ENCODE data around the gene BRS3. TPM values are rescaled to one million over a fixed set of nuclear protein-coding genes. Genes with fewer than 3 reads are reported as not detected.
"Not testable (repeated sequence)": the region's sequence is repeated elsewhere in the genome, so short reads cannot be mapped to it uniquely, and the experiment has no call there.

BRS3 gene
- total RNA-seq: not detected
- polyA plus RNA-seq: not detected
- long read RNA-seq, donor 1: 0 reads
- long read RNA-seq, donor 2: 0 reads

- H3K27me3 ChIP-seq (ENCODE audit: control insufficient read depth in 1 of 2, insufficient read depth in 2 of 2, low read length in 1 of 2): no peaks in the 10 kb centered on the region
- H3K9me3 ChIP-seq (ENCODE audit: control insufficient read depth, low read length): no peaks in the 10 kb centered on the region
- ATAC-seq (ENCODE audit: low FRiP score) (no peak), DNase-seq (no peak)
- no peaks in the 10 kb centered on the region for H3K36me3 ChIP-seq (ENCODE audit: control insufficient read depth in 1 of 2, insufficient read depth in 2 of 2, low read length in 1 of 2)
- 60 to 64% methylated on average over 4 of the region's 4 CpGs for WGBS, 2 donors
- no peaks in the 10 kb centered on the region for H3K4me1 ChIP-seq (ENCODE audit: control insufficient read depth in 1 of 2, insufficient read depth in 2 of 2, low read length in 2 of 2)
- no peak within 1 kb of the TSS for H3K4me3 ChIP-seq (ENCODE audit: low read length in 2 of 2)
- H3K27ac ChIP-seq (ENCODE audit: low read depth in 1 of 2, low read length in 2 of 2): no peak within 1 kb of the TSS
- intact Hi-C loops (cut with DNase I): no loop called here
Observed at GRCh38 chrX:136487647-136488046, at the start of gene BRS3. Gene BRS3, plus strand, starts transcription at chrX:136487947. Its CDS starts 168 bp downstream, at chrX:136488115.

- H3K27ac ChIP-seq (ENCODE audit: low read depth in 1 of 2, low read length in 2 of 2): no peak overlapping the region
- DNase-seq (no peak), ATAC-seq (ENCODE audit: low FRiP score) (no peak)
- no peaks in the 10 kb centered on the region for H3K9me3 ChIP-seq (ENCODE audit: control insufficient read depth, low read length)
- WGBS, 2 donors: 66 to 81% methylated on average over 3 of the region's 3 CpGs
- no peaks in the 10 kb centered on the region for H3K36me3 ChIP-seq (ENCODE audit: control insufficient read depth in 1 of 2, insufficient read depth in 2 of 2, low read length in 1 of 2)
- H3K27me3 ChIP-seq (ENCODE audit: control insufficient read depth in 1 of 2, insufficient read depth in 2 of 2, low read length in 1 of 2): no peaks in the 10 kb centered on the region
- H3K4me1 ChIP-seq (ENCODE audit: control insufficient read depth in 1 of 2, insufficient read depth in 2 of 2, low read length in 2 of 2): no peaks in the 10 kb centered on the region
- no peak overlapping the region for H3K4me3 ChIP-seq (ENCODE audit: low read length in 2 of 2)
- intact Hi-C loops (cut with DNase I): no loop called here
Observed at GRCh38 chrX:136438192-136438591, 49.6 kb upstream of the BRS3 start.

DNA sequence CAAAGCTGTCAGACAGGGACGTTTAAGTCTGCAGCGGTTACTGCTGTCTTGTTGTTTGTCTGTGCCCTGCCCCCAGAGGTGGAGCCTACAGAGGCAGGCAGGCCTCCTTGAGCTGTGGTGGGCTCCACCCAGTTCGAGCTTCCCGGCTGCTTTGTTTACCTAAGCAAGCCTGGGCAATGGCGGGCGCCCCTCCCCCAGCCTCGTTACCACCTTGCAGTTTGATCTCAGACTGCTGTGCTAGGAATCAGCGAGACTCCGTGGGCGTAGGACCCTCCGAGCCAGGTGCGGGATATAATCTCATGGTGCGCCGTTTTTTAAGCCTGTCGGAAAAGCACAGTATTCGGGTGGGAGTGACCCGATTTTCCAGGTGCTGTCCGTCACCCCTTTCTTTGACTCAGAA is 42.1 kb upstream of the BRS3 start:
- WGBS, 2 donors: 81 to 89% methylated on average over 14 to 18 of the region's 18 CpGs

DNA sequence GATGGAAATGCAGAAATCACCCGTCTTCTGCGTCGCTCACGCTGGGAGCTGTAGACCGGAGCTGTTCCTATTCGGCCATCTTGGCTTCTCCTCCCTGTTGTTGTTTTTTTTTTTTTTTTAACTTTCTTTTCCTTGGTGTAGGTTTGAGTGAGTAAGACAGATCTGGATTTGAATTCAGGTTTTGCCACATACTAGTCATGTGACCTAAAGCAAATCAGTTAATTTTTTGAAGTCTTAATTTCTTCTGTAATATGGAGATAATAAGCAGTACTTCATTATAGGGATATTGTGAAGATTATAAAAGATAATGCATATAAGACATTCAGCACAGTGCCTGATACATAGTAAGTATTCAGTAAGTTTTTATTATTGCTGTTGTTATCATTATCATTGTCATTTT is 41.5 kb upstream of the BRS3 start:
- Histone ChIP-seq H3K27ac (ENCODE audit: low read depth in 1 of 2, low read length in 2 of 2) (no peak overlapping the region), H3K4me1 (ENCODE audit: control insufficient read depth in 1 of 2, insufficient read depth in 2 of 2, low read length in 2 of 2) (no peaks in the 10 kb centered on the region), H3K4me3 (ENCODE audit: low read length in 2 of 2) (no peak overlapping the region), H3K36me3 (ENCODE audit: control insufficient read depth in 1 of 2, insufficient read depth in 2 of 2, low read length in 1 of 2) (no peaks in the 10 kb centered on the region), H3K9me3 (ENCODE audit: control insufficient read depth, low read length) (no peaks in the 10 kb centered on the region), H3K27me3 (ENCODE audit: control insufficient read depth in 1 of 2, insufficient read depth in 2 of 2, low read length in 1 of 2) (no peaks in the 10 kb centered on the region)
- intact Hi-C loops (cut with DNase I): no loop called here
- WGBS, 2 donors: 89 to 90% methylated on average over 6 of the region's 6 CpGs
- no peak for ATAC-seq (ENCODE audit: low FRiP score)
- no peak for DNase-seq

More for the DNA sequence above, 42.1 kb upstream of the BRS3 start:
- ATAC-seq (ENCODE audit: low FRiP score); H3K36me3 ChIP-seq (ENCODE audit: control insufficient read depth in 1 of 2, insufficient read depth in 2 of 2, low read length in 1 of 2); H3K4me1 ChIP-seq (ENCODE audit: control insufficient read depth in 1 of 2, insufficient read depth in 2 of 2, low read length in 2 of 2); intact Hi-C loops (cut with DNase I); DNase-seq; H3K27ac ChIP-seq (ENCODE audit: low read depth in 1 of 2, low read length in 2 of 2); H3K9me3 ChIP-seq (ENCODE audit: control insufficient read depth, low read length); H3K4me3 ChIP-seq (ENCODE audit: low read length in 2 of 2); H3K27me3 ChIP-seq (ENCODE audit: control insufficient read depth in 1 of 2, insufficient read depth in 2 of 2, low read length in 1 of 2): not testable (repeated sequence)

GRCh38 chrX:136447308-136447707 is 40.4 kb upstream of the BRS3 start:
- ATAC-seq (ENCODE audit: low FRiP score) (no peak), DNase-seq (no peak)
- Histone ChIP-seq H3K4me3 (ENCODE audit: low read length in 2 of 2) (no peak overlapping the region), H3K4me1 (ENCODE audit: control insufficient read depth in 1 of 2, insufficient read depth in 2 of 2, low read length in 2 of 2) (no peaks in the 10 kb centered on the region), H3K36me3 (ENCODE audit: control insufficient read depth in 1 of 2, insufficient read depth in 2 of 2, low read length in 1 of 2) (no peaks in the 10 kb centered on the region), H3K27me3 (ENCODE audit: control insufficient read depth in 1 of 2, insufficient read depth in 2 of 2, low read length in 1 of 2) (no peaks in the 10 kb centered on the region), H3K9me3 (ENCODE audit: control insufficient read depth, low read length) (no peaks in the 10 kb centered on the region), H3K27ac (ENCODE audit: low read depth in 1 of 2, low read length in 2 of 2) (no peak overlapping the region)
- WGBS, 2 donors: 82 to 86% methylated on average over 2 of the region's 2 CpGs
- intact Hi-C loops (cut with DNase I): no loop called here

GRCh38 chrX:136447968-136448367 is 39.8 kb upstream of the BRS3 start:
- ATAC-seq (ENCODE audit: low FRiP score): no peak

GRCh38 chrX:136450050-136450830 is 37.5 kb upstream of the BRS3 start:
- Histone ChIP-seq H3K4me3 (ENCODE audit: low read length in 2 of 2) (no peak overlapping the region), H3K27me3 (ENCODE audit: control insufficient read depth in 1 of 2, insufficient read depth in 2 of 2, low read length in 1 of 2) (no peaks in the 10 kb centered on the region), H3K9me3 (ENCODE audit: control insufficient read depth, low read length) (no peaks in the 10 kb centered on the region), H3K4me1 (ENCODE audit: control insufficient read depth in 1 of 2, insufficient read depth in 2 of 2, low read length in 2 of 2) (no peaks in the 10 kb centered on the region), H3K27ac (ENCODE audit: low read depth in 1 of 2, low read length in 2 of 2) (no peak overlapping the region), H3K36me3 (ENCODE audit: control insufficient read depth in 1 of 2, insufficient read depth in 2 of 2, low read length in 1 of 2) (no peaks in the 10 kb centered on the region)
- ATAC-seq (ENCODE audit: low FRiP score): no peak
- 58 to 62% methylated on average over 8 of the region's 8 CpGs for WGBS, 2 donors
- intact Hi-C loops (cut with DNase I): no loop called here
- DNase-seq: no peak

More at GRCh38 chrX:136447968-136448367, 39.8 kb upstream of the BRS3 start:
- Histone ChIP-seq H3K27ac (ENCODE audit: low read depth in 1 of 2, low read length in 2 of 2) (no peak overlapping the region), H3K4me3 (ENCODE audit: low read length in 2 of 2) (no peak overlapping the region), H3K4me1 (ENCODE audit: control insufficient read depth in 1 of 2, insufficient read depth in 2 of 2, low read length in 2 of 2) (no peaks in the 10 kb centered on the region), H3K9me3 (ENCODE audit: control insufficient read depth, low read length) (no peaks in the 10 kb centered on the region), H3K27me3 (ENCODE audit: control insufficient read depth in 1 of 2, insufficient read depth in 2 of 2, low read length in 1 of 2) (no peaks in the 10 kb centered on the region), H3K36me3 (ENCODE audit: control insufficient read depth in 1 of 2, insufficient read depth in 2 of 2, low read length in 1 of 2) (no peaks in the 10 kb centered on the region)
- intact Hi-C loops (cut with DNase I): no loop called here
- DNase-seq: no peak

DNA sequence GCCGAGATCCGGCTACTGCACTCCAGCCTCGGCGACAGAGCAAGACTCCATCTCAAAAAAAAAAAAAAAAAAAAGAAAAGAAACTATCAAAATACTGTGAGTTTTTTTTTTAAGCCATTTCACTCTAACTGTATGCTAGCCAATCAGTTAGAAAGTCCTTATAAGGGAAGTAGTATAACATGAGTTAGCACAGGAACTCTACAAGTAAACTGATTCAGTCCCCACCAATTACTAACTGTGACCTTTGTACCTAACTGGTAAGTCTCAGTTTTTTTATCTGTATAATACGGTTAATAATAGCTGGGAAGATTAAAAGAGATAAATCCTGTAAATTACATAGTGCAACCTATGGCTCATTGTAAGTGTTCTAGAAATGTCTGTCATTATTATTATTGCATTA is 35.1 kb upstream of the BRS3 start:
- no peak overlapping the region for H3K27ac ChIP-seq (ENCODE audit: low read depth in 1 of 2, low read length in 2 of 2)
- ATAC-seq (ENCODE audit: low FRiP score) (no peak), DNase-seq (no peak)
- H3K4me1 ChIP-seq (ENCODE audit: control insufficient read depth in 1 of 2, insufficient read depth in 2 of 2, low read length in 2 of 2): no peaks in the 10 kb centered on the region
- no peaks in the 10 kb centered on the region for H3K9me3 ChIP-seq (ENCODE audit: control insufficient read depth, low read length)
- H3K36me3 ChIP-seq (ENCODE audit: control insufficient read depth in 1 of 2, insufficient read depth in 2 of 2, low read length in 1 of 2): no peaks in the 10 kb centered on the region
- H3K27me3 ChIP-seq (ENCODE audit: control insufficient read depth in 1 of 2, insufficient read depth in 2 of 2, low read length in 1 of 2): no peaks in the 10 kb centered on the region
- H3K4me3 ChIP-seq (ENCODE audit: low read length in 2 of 2): no peak overlapping the region
- WGBS, 2 donors: 82% methylated on average over 5 of the region's 5 CpGs
- intact Hi-C loops (cut with DNase I): no loop called here

DNA sequence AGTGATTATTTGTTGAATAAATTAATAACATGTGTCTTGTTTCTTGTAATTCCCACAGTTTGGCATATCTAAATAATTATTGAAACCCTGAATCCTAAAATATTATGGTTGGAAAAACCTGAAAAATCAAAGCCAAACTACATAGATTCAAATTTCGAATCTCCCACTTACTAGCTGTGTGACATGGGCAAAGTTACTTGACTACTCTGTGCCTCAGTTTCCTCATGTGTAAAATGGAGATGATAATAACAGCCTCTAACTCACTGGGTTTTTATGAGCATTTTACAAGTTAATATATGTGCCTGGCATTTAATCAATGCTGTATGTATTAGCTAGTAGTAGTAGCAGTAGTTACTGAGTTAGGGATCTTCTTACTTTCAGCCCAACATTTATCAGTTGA is 34.6 kb upstream of the BRS3 start:
- WGBS, 2 donors: 66 to 83% methylated on average over 1 of the region's 1 CpG
- Histone ChIP-seq H3K4me1 (ENCODE audit: control insufficient read depth in 1 of 2, insufficient read depth in 2 of 2, low read length in 2 of 2) (no peaks in the 10 kb centered on the region), H3K9me3 (ENCODE audit: control insufficient read depth, low read length) (no peaks in the 10 kb centered on the region), H3K4me3 (ENCODE audit: low read length in 2 of 2) (no peak overlapping the region), H3K27ac (ENCODE audit: low read depth in 1 of 2, low read length in 2 of 2) (no peak overlapping the region), H3K36me3 (ENCODE audit: control insufficient read depth in 1 of 2, insufficient read depth in 2 of 2, low read length in 1 of 2) (no peaks in the 10 kb centered on the region), H3K27me3 (ENCODE audit: control insufficient read depth in 1 of 2, insufficient read depth in 2 of 2, low read length in 1 of 2) (no peaks in the 10 kb centered on the region)
- DNase-seq (no peak), ATAC-seq (ENCODE audit: low FRiP score) (no peak)
- intact Hi-C loops (cut with DNase I): no loop called here
